ENCODE measurements around the gene SAMD11. TPM values are rescaled to one million over a fixed set of nuclear protein-coding genes. Genes with fewer than 3 reads are reported as not detected.

Gene SAMD11
- polyA plus RNA-seq, 2 of the 4 experiments (the other 2 are of a cell fraction) = 22.4 to 52.8 TPM

GRCh38 chr1:969260-969855 is 45.6 kb downstream of the SAMD11 start:
- DNase-seq (ENCODE audit: low read depth in 1 of 2, low spot score in 1 of 2) (no peak), FAIRE-seq (no peak), ATAC-seq (no peak)
- ChIA-PET CTCF (interaction anchor here (1.4 kb wide), 1 partner anchor 14 kb away, joined by 8 read pairs; no protein-coding TSS in a partner anchor), POLR2A (no interaction called here)
- WGBS (ENCODE audit: missing lambda C conversion rate) = 82% methylated on average over 15 of the region's 15 CpGs
- no peaks in the 10 kb centered on the region for H3K9me3 ChIP-seq
- no peak overlapping the region for H3K27ac ChIP-seq
- TF ChIP-seq NPAS2 (CRISPR knock-in tag; IDR thresholded peaks at IDR 0.05; ENCODE audit: borderline replicate concordance) (no peak), RFX5 (IDR thresholded peaks at IDR 0.05) (no peak), NR3C1 (IDR thresholded peaks at IDR 0.05) (no peak), ZFP36 (IDR thresholded peaks at IDR 0.05; ENCODE audit: borderline replicate concordance, partially characterized antibody) (no peak), HOXA7 (CRISPR knock-in tag; IDR thresholded peaks at IDR 0.05) (no peak), HEYL (CRISPR knock-in tag; IDR thresholded peaks at IDR 0.05) (no peak), FOSB (CRISPR knock-in tag; IDR thresholded peaks at IDR 0.05) (no peak), ZNF302 (CRISPR knock-in tag; IDR thresholded peaks at IDR 0.05) (no peak), EP300 (IDR thresholded peaks at IDR 0.05) (no peak)
- TF ChIP-seq, protein P1, sequence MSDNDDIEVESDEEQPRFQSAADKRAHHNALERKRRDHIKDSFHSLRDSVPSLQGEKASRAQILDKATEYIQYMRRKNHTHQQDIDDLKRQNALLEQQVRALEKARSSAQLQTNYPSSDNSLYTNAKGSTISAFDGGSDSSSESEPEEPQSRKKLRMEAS (IDR thresholded peaks at IDR 0.05) = no peak
- TF ChIP-seq, protein P2, sequence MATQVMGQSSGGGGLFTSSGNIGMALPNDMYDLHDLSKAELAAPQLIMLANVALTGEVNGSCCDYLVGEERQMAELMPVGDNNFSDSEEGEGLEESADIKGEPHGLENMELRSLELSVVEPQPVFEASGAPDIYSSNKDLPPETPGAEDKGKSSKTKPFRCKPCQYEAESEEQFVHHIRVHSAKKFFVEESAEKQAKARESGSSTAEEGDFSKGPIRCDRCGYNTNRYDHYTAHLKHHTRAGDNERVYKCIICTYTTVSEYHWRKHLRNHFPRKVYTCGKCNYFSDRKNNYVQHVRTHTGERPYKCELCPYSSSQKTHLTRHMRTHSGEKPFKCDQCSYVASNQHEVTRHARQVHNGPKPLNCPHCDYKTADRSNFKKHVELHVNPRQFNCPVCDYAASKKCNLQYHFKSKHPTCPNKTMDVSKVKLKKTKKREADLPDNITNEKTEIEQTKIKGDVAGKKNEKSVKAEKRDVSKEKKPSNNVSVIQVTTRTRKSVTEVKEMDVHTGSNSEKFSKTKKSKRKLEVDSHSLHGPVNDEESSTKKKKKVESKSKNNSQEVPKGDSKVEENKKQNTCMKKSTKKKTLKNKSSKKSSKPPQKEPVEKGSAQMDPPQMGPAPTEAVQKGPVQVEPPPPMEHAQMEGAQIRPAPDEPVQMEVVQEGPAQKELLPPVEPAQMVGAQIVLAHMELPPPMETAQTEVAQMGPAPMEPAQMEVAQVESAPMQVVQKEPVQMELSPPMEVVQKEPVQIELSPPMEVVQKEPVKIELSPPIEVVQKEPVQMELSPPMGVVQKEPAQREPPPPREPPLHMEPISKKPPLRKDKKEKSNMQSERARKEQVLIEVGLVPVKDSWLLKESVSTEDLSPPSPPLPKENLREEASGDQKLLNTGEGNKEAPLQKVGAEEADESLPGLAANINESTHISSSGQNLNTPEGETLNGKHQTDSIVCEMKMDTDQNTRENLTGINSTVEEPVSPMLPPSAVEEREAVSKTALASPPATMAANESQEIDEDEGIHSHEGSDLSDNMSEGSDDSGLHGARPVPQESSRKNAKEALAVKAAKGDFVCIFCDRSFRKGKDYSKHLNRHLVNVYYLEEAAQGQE (IDR thresholded peaks at IDR 0.05) = no peak
- TF ChIP-seq, protein P3, sequence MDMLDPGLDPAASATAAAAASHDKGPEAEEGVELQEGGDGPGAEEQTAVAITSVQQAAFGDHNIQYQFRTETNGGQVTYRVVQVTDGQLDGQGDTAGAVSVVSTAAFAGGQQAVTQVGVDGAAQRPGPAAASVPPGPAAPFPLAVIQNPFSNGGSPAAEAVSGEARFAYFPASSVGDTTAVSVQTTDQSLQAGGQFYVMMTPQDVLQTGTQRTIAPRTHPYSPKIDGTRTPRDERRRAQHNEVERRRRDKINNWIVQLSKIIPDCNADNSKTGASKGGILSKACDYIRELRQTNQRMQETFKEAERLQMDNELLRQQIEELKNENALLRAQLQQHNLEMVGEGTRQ (IDR thresholded peaks at IDR 0.05) = no peak
- H3K4me2 ChIP-seq = no peak overlapping the region
- H3K4me1 ChIP-seq = peaks cover 13% of the 10 kb centered on the region
- no peak overlapping the region for H3K4me3 ChIP-seq

DNA sequence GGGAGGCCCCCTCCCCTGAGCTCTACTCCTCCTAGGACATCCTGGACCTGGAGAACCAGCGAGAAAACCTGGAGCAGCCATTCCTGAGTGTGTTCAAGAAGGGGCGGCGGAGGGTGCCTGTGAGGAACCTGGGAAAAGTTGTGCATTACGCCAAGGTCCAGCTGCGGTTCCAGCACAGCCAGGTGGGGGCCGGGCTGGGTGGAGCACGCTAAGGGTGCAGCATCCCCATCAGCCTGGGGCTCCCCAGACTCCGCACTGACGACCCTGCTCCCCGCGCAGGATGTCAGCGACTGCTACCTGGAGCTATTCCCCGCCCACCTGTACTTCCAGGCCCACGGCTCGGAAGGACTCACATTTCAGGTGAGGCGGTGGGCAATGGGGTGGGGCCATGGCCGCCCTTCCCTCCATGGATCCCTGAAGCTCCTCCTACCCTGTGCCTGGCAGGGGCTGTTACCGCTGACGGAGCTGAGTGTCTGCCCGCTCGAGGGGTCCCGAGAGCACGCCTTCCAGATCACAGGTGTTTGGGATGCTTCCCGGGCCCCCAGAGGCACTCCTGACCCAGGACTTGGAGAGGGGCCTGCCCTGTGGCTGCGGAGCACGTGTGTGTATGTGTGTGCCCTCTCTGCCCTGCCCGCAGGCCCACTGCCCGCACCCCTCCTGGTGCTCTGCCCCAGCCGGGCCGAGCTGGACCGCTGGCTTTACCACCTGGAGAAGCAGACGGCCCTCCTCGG is 46.7 kb downstream of the SAMD11 start:
- ATAC-seq = no peak
- CTCF ChIA-PET = interaction anchor here (1.4 to 1.6 kb wide), 2 partner anchors 13 to 66 kb away, joined by 4 to 8 read pairs; no protein-coding TSS in a partner anchor
- DNase-seq (ENCODE audit: low read depth in 1 of 2, low spot score in 1 of 2) = no peak
- 90% methylated on average over 14 of the region's 33 CpGs for WGBS (ENCODE audit: missing lambda C conversion rate)
- peaks cover 15% of the 10 kb centered on the region for H3K4me1 ChIP-seq
- H3K4me3 ChIP-seq = no peak overlapping the region
- TF ChIP-seq HOXB13 (CRISPR knock-in tag; IDR thresholded peaks at IDR 0.05; ENCODE audit: low read depth) (no peak), RAD21 (conservative IDR thresholded peaks at IDR 0.05 in 1 of 2, IDR thresholded peaks at IDR 0.05 in 1 of 2) (no peak), PHF8 (IDR thresholded peaks at IDR 0.05; ENCODE audit: borderline replicate concordance, low read depth) (no peak), SMC3 (IDR thresholded peaks at IDR 0.05) (no peak), POLR2AphosphoS2 (conservative IDR thresholded peaks at IDR 0.05; ENCODE audit: low read length) (no peak), ZC3H11A (IDR thresholded peaks at IDR 0.05) (no peak), FOSB (CRISPR knock-in tag; IDR thresholded peaks at IDR 0.05) (no peak), KDM5A (IDR thresholded peaks at IDR 0.05) (no peak), HEYL (CRISPR knock-in tag; IDR thresholded peaks at IDR 0.05) (no peak), MYC (IDR thresholded peaks at IDR 0.05; ENCODE audit: borderline replicate concordance, low read length) (no peak), TFCP2L1 (CRISPR knock-in tag; IDR thresholded peaks at IDR 0.05) (no peak), KDM1A (IDR thresholded peaks at IDR 0.05; ENCODE audit: low read depth) (no peak), MAFK (IDR thresholded peaks at IDR 0.05; ENCODE audit: partially characterized antibody) (no peak), HOXA7 (CRISPR knock-in tag; IDR thresholded peaks at IDR 0.05) (no peak), EP300 (IDR thresholded peaks at IDR 0.05) (no peak), GATA3 (IDR thresholded peaks at IDR 0.05; ENCODE audit: borderline replicate concordance) (no peak), JUNB (IDR thresholded peaks at IDR 0.05) (no peak)
- TF ChIP-seq, protein P4, sequence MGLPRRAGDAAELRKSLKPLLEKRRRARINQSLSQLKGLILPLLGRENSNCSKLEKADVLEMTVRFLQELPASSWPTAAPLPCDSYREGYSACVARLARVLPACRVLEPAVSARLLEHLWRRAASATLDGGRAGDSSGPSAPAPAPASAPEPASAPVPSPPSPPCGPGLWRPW (IDR thresholded peaks at IDR 0.05) = no peak
- no peaks in the 10 kb centered on the region for H3K9me3 ChIP-seq
- no peak for FAIRE-seq
- POLR2A ChIA-PET = no interaction called here
- no peak overlapping the region for H3K4me2 ChIP-seq
- no peak overlapping the region for H3K27ac ChIP-seq
